Measurements from ENCODE around the gene MBNL1. TPM values are rescaled to one million over a fixed set of nuclear protein-coding genes. Genes with fewer than 3 reads are reported as not detected.

The MBNL1 gene
- polyA plus RNA-seq, 1 donor from 2014 or later: 12.7 TPM

- Histone ChIP-seq H3F3A (ENCODE audit: insufficient read depth, low read length, poor library complexity, severe bottlenecking) (no peaks in the 10 kb centered on the region), H3K27me3 (ENCODE audit: insufficient read depth, low read depth, low read length) (no peaks in the 10 kb centered on the region), H3K4me3 (ENCODE audit: low read length) (no peak overlapping the region), H3K36me3 (ENCODE audit: insufficient read depth, low read length) (no peaks in the 10 kb centered on the region), H3K4me2 (ENCODE audit: low read length) (no peak overlapping the region), H4K20me1 (ENCODE audit: insufficient read depth) (no peaks in the 10 kb centered on the region), H3K9me2 (ENCODE audit: insufficient read depth, low read length) (no peaks in the 10 kb centered on the region), H2AFZ (ENCODE audit: low read depth, low read length) (no peak overlapping the region), H3K27ac (ENCODE audit: low read length) (no peak overlapping the region), H3K9ac (ENCODE audit: low read length) (no peak overlapping the region), H3K9me3 (ENCODE audit: low read length) (no peaks in the 10 kb centered on the region), H3K79me2 (replicated peaks; ENCODE audit: insufficient read depth, low read length) (peaks cover 31% of the 10 kb centered on the region)
- TF ChIP-seq RAD21 (conservative IDR thresholded peaks at IDR 0.05) (no peak), MXI1 (conservative IDR thresholded peaks at IDR 0.05; ENCODE audit: poor library complexity, severe bottlenecking) (no peak)
These were observed 117.0 kb downstream of the MBNL1 start for GRCh38 chr3:152385761-152386160.

- Histone ChIP-seq H3K36me3 (ENCODE audit: insufficient read depth, low read length) (no peaks in the 10 kb centered on the region), H4K20me1 (ENCODE audit: insufficient read depth) (no peaks in the 10 kb centered on the region), H3K79me2 (replicated peaks; ENCODE audit: insufficient read depth, low read length) (peaks cover 27% of the 10 kb centered on the region), H3K27me3 (ENCODE audit: insufficient read depth, low read depth, low read length) (no peaks in the 10 kb centered on the region), H3K9me3 (ENCODE audit: low read length) (no peaks in the 10 kb centered on the region), H2AFZ (ENCODE audit: low read depth, low read length) (no peak overlapping the region), H3K27ac (ENCODE audit: low read length) (no peak overlapping the region), H3K9ac (ENCODE audit: low read length) (no peak overlapping the region), H3F3A (ENCODE audit: insufficient read depth, low read length, poor library complexity, severe bottlenecking) (no peaks in the 10 kb centered on the region), H3K4me2 (ENCODE audit: low read length) (no peak overlapping the region), H3K4me3 (ENCODE audit: low read length) (no peak overlapping the region), H3K9me2 (ENCODE audit: insufficient read depth, low read length) (no peaks in the 10 kb centered on the region)
- no peak for TF ChIP-seq MXI1 (conservative IDR thresholded peaks at IDR 0.05; ENCODE audit: poor library complexity, severe bottlenecking)
- TF ChIP-seq RAD21 (conservative IDR thresholded peaks at IDR 0.05): no peak
- TF ChIP-seq EP300 (conservative IDR thresholded peaks at IDR 0.05; ENCODE audit: poor library complexity, severe bottlenecking): no peak
- TF ChIP-seq CTCF (IDR thresholded peaks at IDR 0.05; ENCODE audit: poor library complexity, severe bottlenecking): no peak
- TF ChIP-seq REST (IDR thresholded peaks at IDR 0.05; ENCODE audit: borderline replicate concordance): no peak
- no peak for TF ChIP-seq SMC3 (conservative IDR thresholded peaks at IDR 0.05; ENCODE audit: poor library complexity)
- no peak for TF ChIP-seq POLR2AphosphoS5 (IDR thresholded peaks at IDR 0.05)
- TF ChIP-seq TAF1 (IDR thresholded peaks at IDR 0.05; ENCODE audit: low read depth): no peak
- TF ChIP-seq EZH2 (IDR thresholded peaks at IDR 0.05; ENCODE audit: borderline replicate concordance, insufficient read depth, low read length, poor library complexity, severe bottlenecking): no peak
These were observed 117.5 kb downstream of the MBNL1 start for GRCh38 chr3:152386208-152386607.

GRCh38 chr3:152388631-152389030 lies 119.9 kb downstream of the MBNL1 start:
- peaks cover 26% of the 10 kb centered on the region for H3K79me2 ChIP-seq (replicated peaks; ENCODE audit: insufficient read depth, low read length)
- H3K9ac ChIP-seq (ENCODE audit: low read length): no peak overlapping the region
- H3K27me3 ChIP-seq (ENCODE audit: insufficient read depth, low read depth, low read length): no peaks in the 10 kb centered on the region
- H3K36me3 ChIP-seq (ENCODE audit: insufficient read depth, low read length): no peaks in the 10 kb centered on the region
- no peak overlapping the region for H3K27ac ChIP-seq (ENCODE audit: low read length)
- no peak overlapping the region for H3K4me3 ChIP-seq (ENCODE audit: low read length)
- H4K20me1 ChIP-seq (ENCODE audit: insufficient read depth): no peaks in the 10 kb centered on the region
- peaks cover 4% of the 10 kb centered on the region for H3F3A ChIP-seq (ENCODE audit: insufficient read depth, low read length, poor library complexity, severe bottlenecking)
- H3K9me3 ChIP-seq (ENCODE audit: low read length): no peaks in the 10 kb centered on the region
- no peak for TF ChIP-seq CTCF (IDR thresholded peaks at IDR 0.05; ENCODE audit: poor library complexity, severe bottlenecking)
- TF ChIP-seq EZH2 (IDR thresholded peaks at IDR 0.05; ENCODE audit: borderline replicate concordance, insufficient read depth, low read length, poor library complexity, severe bottlenecking): no peak
- no peak for TF ChIP-seq REST (IDR thresholded peaks at IDR 0.05; ENCODE audit: borderline replicate concordance)
- no peak for TF ChIP-seq MXI1 (conservative IDR thresholded peaks at IDR 0.05; ENCODE audit: poor library complexity, severe bottlenecking)
- TF ChIP-seq TAF1 (IDR thresholded peaks at IDR 0.05; ENCODE audit: low read depth): no peak
- no peak for TF ChIP-seq SMC3 (conservative IDR thresholded peaks at IDR 0.05; ENCODE audit: poor library complexity)
- TF ChIP-seq RAD21 (conservative IDR thresholded peaks at IDR 0.05): no peak
- no peak for TF ChIP-seq EP300 (conservative IDR thresholded peaks at IDR 0.05; ENCODE audit: poor library complexity, severe bottlenecking)
- H2AFZ ChIP-seq (ENCODE audit: low read depth, low read length): no peak overlapping the region
- no peaks in the 10 kb centered on the region for H3K9me2 ChIP-seq (ENCODE audit: insufficient read depth, low read length)
- no peak overlapping the region for H3K4me2 ChIP-seq (ENCODE audit: low read length)

Measured in neural cell (in vitro differentiated cells).